Hepatocyte (in vitro differentiated cells): ENCODE data around the gene HSPE1. TPM values are rescaled to one million over a fixed set of nuclear protein-coding genes. Genes with fewer than 3 reads are reported as not detected.

ENCODE experiments used
- DNase-seq: peaks from one replicate; pipeline ENCODE4 v3.0.0-alpha.2; 2016; ENCODE audit warnings: low spot score
- H2AFZ ChIP-seq: fragments of 200-600 bp; sonication (generic); 2 replicates; pipeline ENCODE4 v1.6.0; 2016; ENCODE audit warnings: antibody characterized with exemption, mild to moderate bottlenecking
- H3K27ac ChIP-seq: fragments of 200-600 bp; sonication (generic); 2 replicates; pipeline ENCODE4 v1.5.1; 2016; ENCODE audit warnings: mild to moderate bottlenecking
- H3K27me3 ChIP-seq: fragments of 200-600 bp; sonication (generic); 2 replicates; pipeline ENCODE4 v1.6.1; 2016
- H3K36me3 ChIP-seq: fragments of 200-600 bp; sonication (generic); replicated peaks from 2 replicates; pipeline ENCODE4 v1.5.1; 2016; ENCODE audit warnings: low read depth; ENCODE audit not compliant: insufficient read depth
- H3K4me1 ChIP-seq: fragments of 200-600 bp; sonication (generic); 2 replicates; pipeline ENCODE4 v1.5.1; 2016; ENCODE audit warnings: mild to moderate bottlenecking, moderate library complexity; ENCODE audit not compliant: insufficient read depth
- H3K4me2 ChIP-seq: fragments of 200-600 bp; sonication (generic); 2 replicates; pipeline ENCODE4 v1.6.0; 2016
- H3K4me3 ChIP-seq: fragments of 200-600 bp; sonication (generic); 2 replicates; pipeline ENCODE4 v1.5.1; 2016; ENCODE audit warnings: mild to moderate bottlenecking
- H3K79me2 ChIP-seq: fragments of 200-600 bp; sonication (generic); 2 replicates; pipeline ENCODE4 v1.6.0; 2017; ENCODE audit warnings: mild to moderate bottlenecking
- H3K9me2 ChIP-seq: fragments of 200-600 bp; sonication (generic); replicated peaks from 2 replicates; pipeline ENCODE4 v1.6.0; 2017; ENCODE audit warnings: mild to moderate bottlenecking; ENCODE audit not compliant: insufficient read depth
- H3K9me3 ChIP-seq: fragments of 200-600 bp; sonication (generic); 2 replicates; pipeline ENCODE4 v1.5.1; 2016; ENCODE audit warnings: low read depth, mild to moderate bottlenecking
- H4K20me1 ChIP-seq: fragments of 200-600 bp; sonication (generic); 2 replicates; pipeline ENCODE4 v1.6.0; 2016; ENCODE audit warnings: mild to moderate bottlenecking; ENCODE audit not compliant: insufficient read depth, poor library complexity, severe bottlenecking
- CTCF ChIP-seq: fragments of 200-600 bp; sonication (generic); IDR thresholded peaks from 2 replicates; pipeline ENCODE4 v1.5.1; 2016; ENCODE audit warnings: antibody characterized with exemption, mild to moderate bottlenecking; ENCODE audit not compliant: poor library complexity
- EZH2 ChIP-seq: fragments of 200-600 bp; sonication (generic); IDR thresholded peaks from 2 replicates; pipeline ENCODE4 v1.6.1; 2016; ENCODE audit warnings: antibody characterized with exemption, mild to moderate bottlenecking, borderline replicate concordance
- EZH2phosphoT487 ChIP-seq: fragments of 200-600 bp; sonication (generic); IDR thresholded peaks from one replicate; pipeline ENCODE4 v1.6.1; 2018; ENCODE audit warnings: antibody characterized with exemption, mild to moderate bottlenecking, low read depth, moderate library complexity; ENCODE audit not compliant: unreplicated experiment, severe bottlenecking
- WGBS: methylation state at CpG from one replicate; pipeline ENCODE4 v1.1.6; 2016; ENCODE audit warnings: low lambda C conversion rate; ENCODE audit errors: missing lambda C conversion rate; 5-methylcytosine and 5-hydroxymethylcytosine counted together
- polyA plus RNA-seq: library from polyadenylated mRNA; unstranded; fragments of >200 nt; fragmentation: Nextera tagmentation; extraction: Ambion mirVana; gene quantifications from 2 replicates; pipeline ENCODE4 v1.2.1, GENCODE V29; 2016
- total RNA-seq: library from RNA; depleted of rRNA; stranded (reverse); fragments of >200 nt; gene quantifications from 2 replicates; pipeline ENCODE4 v1.2.3, GENCODE V29; 2014

Gene HSPE1
- total and polyA plus RNA-seq, 2 experiments from 2014 or later: 194 to 348 TPM

DNA sequence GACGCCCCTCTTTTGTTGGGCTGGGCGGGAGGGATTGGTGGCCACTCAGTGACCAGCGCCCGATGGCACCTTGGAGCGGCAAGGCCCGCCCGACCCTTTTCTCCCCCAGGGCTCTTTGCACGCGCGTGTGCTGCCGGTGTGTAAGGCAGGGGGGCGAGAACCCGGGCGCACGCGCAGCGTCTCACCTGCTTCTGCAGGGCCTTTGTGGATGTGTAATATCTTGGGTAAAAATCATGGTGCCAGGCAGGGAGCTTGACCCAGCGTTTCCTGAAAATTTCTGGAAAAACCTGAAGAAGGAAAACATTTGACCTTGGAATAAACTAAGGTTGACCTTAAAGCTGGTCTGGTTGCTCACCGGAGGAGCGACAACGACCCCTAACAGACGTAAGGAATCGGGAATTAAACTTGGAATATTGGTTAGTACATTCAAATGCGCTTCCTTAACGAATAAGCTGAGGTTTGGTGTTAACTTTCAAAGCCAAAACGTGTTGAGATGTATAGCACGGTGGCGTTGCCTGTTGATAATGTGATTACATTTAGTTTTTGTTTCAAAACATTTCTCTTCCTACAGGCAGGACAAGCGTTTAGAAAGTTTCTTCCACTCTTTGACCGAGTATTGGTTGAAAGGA, 438 bp downstream of the HSPE1 start:
- Histone ChIP-seq H4K20me1 (peaks cover 37% of the 10 kb centered on the region), H3K9me3 (no peaks in the 10 kb centered on the region), H3K79me2 (peaks cover 86% of the 10 kb centered on the region), H3K4me1 (peaks cover 29% of the 10 kb centered on the region), H3K27me3 (no peaks in the 10 kb centered on the region), H3K9me2 (no peaks in the 10 kb centered on the region), H3K36me3 (peaks cover 5% of the 10 kb centered on the region), H3K4me2 (peak overlapping the region; percentile 77), H3K4me3 (peak overlapping the region; percentile 80), H2AFZ (peak overlapping the region; percentile 37), H3K27ac (peak overlapping the region; percentile 91)
- peak; percentile 7 for DNase-seq
- 1% methylated on average over 23 of the region's 30 CpGs for WGBS
- TF ChIP-seq EZH2phosphoT487 (no peak), CTCF (no peak), EZH2 (no peak)

DNA sequence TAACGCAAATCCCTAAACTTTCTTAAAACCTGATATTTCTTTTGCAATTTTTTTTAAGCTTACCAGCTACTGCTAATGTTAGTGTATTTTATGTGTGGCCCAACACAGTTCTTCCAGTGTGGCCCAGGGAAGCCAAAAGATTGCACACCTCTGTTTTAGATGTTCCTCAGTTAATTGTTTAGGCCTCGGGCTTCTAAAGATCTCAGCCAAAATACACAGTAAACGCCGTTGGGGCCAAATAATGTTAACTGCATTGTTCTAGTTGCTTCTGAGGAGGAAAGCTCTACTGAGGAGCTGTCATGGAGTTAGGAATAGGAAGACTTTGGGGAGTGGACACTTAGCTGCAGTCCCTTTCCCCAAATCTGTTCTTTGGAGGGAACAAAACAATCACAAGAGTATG, 2.0 kb downstream of the HSPE1 start:
- Histone ChIP-seq H3K36me3 (no peaks in the 10 kb centered on the region), H3K27ac (peak overlapping the region; percentile 91), H3K4me2 (peak overlapping the region; percentile 77), H4K20me1 (peaks cover 23% of the 10 kb centered on the region), H3K27me3 (no peaks in the 10 kb centered on the region), H3K4me1 (peaks cover 25% of the 10 kb centered on the region), H3K9me3 (no peaks in the 10 kb centered on the region), H3K9me2 (no peaks in the 10 kb centered on the region), H2AFZ (no peak overlapping the region), H3K79me2 (peaks cover 73% of the 10 kb centered on the region), H3K4me3 (no peak overlapping the region)
- 69% methylated on average over 4 of the region's 4 CpGs for WGBS
- no peak for DNase-seq
- TF ChIP-seq CTCF (no peak), EZH2 (no peak), EZH2phosphoT487 (no peak)

- no peaks in the 10 kb centered on the region for H3K36me3 ChIP-seq
- no peak for DNase-seq
- peak overlapping the region; percentile 77 for H3K4me2 ChIP-seq
- H3K4me1 ChIP-seq: peaks cover 21% of the 10 kb centered on the region
- H3K27me3 ChIP-seq: no peaks in the 10 kb centered on the region
- TF ChIP-seq EZH2: no peak
- no peak for TF ChIP-seq CTCF
- no peak for TF ChIP-seq EZH2phosphoT487
- no peaks in the 10 kb centered on the region for H3K9me3 ChIP-seq
- no peaks in the 10 kb centered on the region for H3K9me2 ChIP-seq
- H3K79me2 ChIP-seq: peaks cover 68% of the 10 kb centered on the region
- H3K27ac ChIP-seq: no peak overlapping the region
- no peak overlapping the region for H2AFZ ChIP-seq
- H3K4me3 ChIP-seq: no peak overlapping the region
- peaks cover 18% of the 10 kb centered on the region for H4K20me1 ChIP-seq
- WGBS: 82% methylated on average over 4 of the region's 4 CpGs
Observed at GRCh38 chr2:197502685-197503084, 2.5 kb downstream of the HSPE1 start.

DNA sequence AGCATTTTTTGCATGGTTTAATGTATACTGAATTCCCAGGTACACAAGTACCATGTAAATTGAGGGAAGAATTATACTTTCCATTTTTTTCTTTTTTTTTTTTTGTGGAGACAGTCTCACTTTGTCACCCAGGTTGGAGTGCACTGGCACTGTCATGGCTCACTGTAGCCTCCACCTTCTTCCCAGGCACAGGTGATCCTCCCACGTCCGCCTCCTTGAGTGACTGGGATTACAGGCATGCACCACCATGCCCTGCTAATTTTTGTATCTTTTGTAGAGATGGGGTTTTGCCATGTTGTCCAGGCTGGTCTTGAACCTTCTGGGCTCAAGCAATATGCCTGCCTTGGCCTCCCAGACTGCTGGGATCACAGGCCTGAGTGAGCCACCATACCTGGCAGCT, 3.8 kb downstream of the HSPE1 start:
- no peak for DNase-seq
- H3K9me2 ChIP-seq: no peaks in the 10 kb centered on the region
- no peaks in the 10 kb centered on the region for H3K27me3 ChIP-seq
- H3K4me1 ChIP-seq: peaks cover 13% of the 10 kb centered on the region
- H2AFZ ChIP-seq: no peak overlapping the region
- H3K9me3 ChIP-seq: no peaks in the 10 kb centered on the region
- no peaks in the 10 kb centered on the region for H3K36me3 ChIP-seq
- 92% methylated on average over 2 of the region's 2 CpGs for WGBS
- no peak overlapping the region for H3K4me2 ChIP-seq
- no peak for TF ChIP-seq EZH2phosphoT487
- TF ChIP-seq EZH2: no peak
- no peak for TF ChIP-seq CTCF
- H3K27ac ChIP-seq: no peak overlapping the region
- no peak overlapping the region for H3K4me3 ChIP-seq
- H4K20me1 ChIP-seq: peaks cover 5% of the 10 kb centered on the region
- H3K79me2 ChIP-seq: peaks cover 55% of the 10 kb centered on the region
